ENCODE results near the gene DMGDH. TPM values are rescaled to one million over a fixed set of nuclear protein-coding genes. Genes with fewer than 3 reads are reported as not detected.

DMGDH gene
- total and polyA plus RNA-seq, 2 donors (not counting 3 experiments of a cell fraction or from before 2014, with no cell fraction given) = 0.11 TPM; not detected in 1

- no peak for DNase-seq (ENCODE audit: low read depth, low spot score)
- no peak overlapping the region for H3K27ac ChIP-seq (ENCODE audit: insufficient read depth, low read depth, low read length)
- POLR2A ChIA-PET = no interaction called here
- H3K4me1 ChIP-seq (ENCODE audit: control insufficient read depth, extremely low read depth, insufficient read depth, low read length) = peaks cover 12% of the 10 kb centered on the region
- no peak overlapping the region for H3K9ac ChIP-seq (replicated peaks; ENCODE audit: extremely low read depth, insufficient read depth, low read length)
- H3K36me3 ChIP-seq (ENCODE audit: control insufficient read depth in 2 of 2, extremely low read depth in 1 of 2, insufficient read depth in 2 of 2, low read length in 2 of 2) = no peaks in the 10 kb centered on the region
- H3K27me3 ChIP-seq (ENCODE audit: control insufficient read depth in 2 of 2, insufficient read depth in 2 of 2, low read length in 2 of 2) = no peaks in the 10 kb centered on the region
- H3K9me3 ChIP-seq (replicated peaks; ENCODE audit: control insufficient read depth, insufficient read depth, low read length) = no peaks in the 10 kb centered on the region
- no peak overlapping the region for H2AFZ ChIP-seq (ENCODE audit: low read depth, low read length)
- H3K79me2 ChIP-seq (ENCODE audit: control insufficient read depth, insufficient read depth, low read length) = no peaks in the 10 kb centered on the region
- BruUV-seq (replicated peaks) = no TSS peak
- dilution Hi-C loops (cut with MboI; ENCODE audit: extremely low pct_ligation_motif_present, low sequenced_read_pairs) = no loop called here
- no peak overlapping the region for H3K4me3 ChIP-seq (replicated peaks in 1 of 3; ENCODE audit: insufficient read depth in 1 of 3, low read depth in 1 of 3, low read length in 3 of 3)
- intact Hi-C loops (cut with micrococcal nuclease) = loop anchor here (10.0 kb wide), 1 partner anchor 434 kb away; no protein-coding TSS in a partner anchor
- FAIRE-seq = no peak
- CTCF ChIA-PET = no interaction called here
- TF ChIP-seq JUN (IDR thresholded peaks at IDR 0.05; ENCODE audit: borderline replicate concordance, insufficient read depth, insufficient read length, low read depth) = no peak
- TF ChIP-seq MYC (IDR thresholded peaks at IDR 0.05; ENCODE audit: low read depth, low read length) = no peak
- no peak for TF ChIP-seq GATA2 (IDR thresholded peaks at IDR 0.05; ENCODE audit: insufficient read depth, insufficient read length, low read depth, low read length)
- no peak for TF ChIP-seq MAX (IDR thresholded peaks at IDR 0.05; ENCODE audit: insufficient read depth, insufficient read length)
- TF ChIP-seq FOS (IDR thresholded peaks at IDR 0.05; ENCODE audit: borderline replicate concordance, insufficient read depth, low read length) = no peak
- no peak for TF ChIP-seq CTCF (IDR thresholded peaks at IDR 0.05; ENCODE audit: extremely low read depth in 1 of 2, insufficient read depth in 1 of 2, low read depth in 1 of 2, low read length in 2 of 2)
- no peak for TF ChIP-seq EZH2 (IDR thresholded peaks at IDR 0.05; ENCODE audit: borderline replicate concordance, low read depth, low read length, severe bottlenecking)
- no peak for TF ChIP-seq POLR2A (IDR thresholded peaks at IDR 0.05; ENCODE audit: low read depth, low read length)
- TF ChIP-seq POLR2AphosphoS5 (IDR thresholded peaks at IDR 0.05; ENCODE audit: insufficient read depth, low read depth, low read length) = no peak
- no peaks in the 10 kb centered on the region for H4K20me1 ChIP-seq (replicated peaks; ENCODE audit: control insufficient read depth, extremely low read depth, insufficient read depth, low read length)
- no peaks in the 10 kb centered on the region for H3K9me1 ChIP-seq (replicated peaks; ENCODE audit: control insufficient read depth, extremely low read depth, insufficient read depth, low read length)
- no peak overlapping the region for H3K4me2 ChIP-seq (ENCODE audit: insufficient read depth, low read length)
These were observed 100.7 kb downstream of the DMGDH start for GRCh38 chr5:78968781-78969180.
